H1 (cell line): ENCODE results near the gene AMH. TPM values are rescaled to one million over a fixed set of nuclear protein-coding genes. Genes with fewer than 3 reads are reported as not detected.

Experiments used
- CTCF ChIA-PET: fragments of 300-600 bp; sonication (Branson Sonifier 250); formaldehyde crosslinking; loops from one replicate; lab custom pipeline; 2021; ENCODE audit not compliant: partially characterized antibody; lab: Charles Lee
- POLR2A ChIA-PET: fragments of 300-600 bp; sonication (Branson Sonifier 250); formaldehyde crosslinking; loops from one replicate; lab custom pipeline; 2021; ENCODE audit warnings: inconsistent platforms; ENCODE audit not compliant: partially characterized antibody; lab: Charles Lee
- DNase-seq, 2 experiments: peaks; one replicate each; pipeline versions ENCODE4 v3.0.0 to v3.0.0-alpha.2; 2010 to 2022; ENCODE audit warnings: low spot score in 2 of 2, low read depth in 1 of 2, mixed read lengths in 1 of 2
- FAIRE-seq: peaks from 2 replicates; lab custom pipeline; 2011; peaks lifted over from hg19 to GRCh38; lab: Jason Lieb, UNC
- H2AFZ ChIP-seq: 2 replicates; pipeline ENCODE4 v1.8.1; 2012; ENCODE audit warnings: low read length, inconsistent platforms
- H2AK5ac ChIP-seq: 2 replicates; pipeline ENCODE4 v1.6.1; 2013; ENCODE audit warnings: low read depth, low read length
- H2BK120ac ChIP-seq: replicated peaks from 2 replicates; pipeline ENCODE3; 2013; ENCODE audit warnings: low read depth, low read length, inconsistent platforms
- H2BK12ac ChIP-seq: 2 replicates; pipeline ENCODE4 v1.6.1; 2013; ENCODE audit warnings: low read depth, low read length
- H2BK15ac ChIP-seq: 2 replicates; pipeline ENCODE4 v1.6.1; 2013; ENCODE audit warnings: low read length
- H2BK20ac ChIP-seq: 2 replicates; pipeline ENCODE4 v1.6.1; 2013; ENCODE audit warnings: low read length
- H2BK5ac ChIP-seq: 2 replicates; pipeline ENCODE4 v1.6.1; 2013; ENCODE audit warnings: low read depth, low read length
- H3K14ac ChIP-seq: 2 replicates; pipeline ENCODE4 v1.6.1; 2013; ENCODE audit warnings: inconsistent platforms; ENCODE audit not compliant: insufficient read length
- H3K18ac ChIP-seq: 2 replicates; pipeline ENCODE4 v1.6.1; 2013; ENCODE audit warnings: low read length; ENCODE audit errors: extremely low read depth
- H3K23ac ChIP-seq: 2 replicates; pipeline ENCODE4 v1.6.1; 2013; ENCODE audit warnings: inconsistent platforms; ENCODE audit not compliant: insufficient read length
- H3K23me2 ChIP-seq: 2 replicates; pipeline ENCODE4 v1.6.1; 2013; ENCODE audit warnings: low read depth, low read length
- H3K27ac ChIP-seq: 2 replicates; pipeline ENCODE4 v1.6.1; 2011; ENCODE audit warnings: low read depth, low read length, inconsistent platforms
- H3K27me3 ChIP-seq, 4 experiments: replicated peaks in 1 of 4; 1 replicate in 1 of 4; 2 replicates in 3 of 4; pipeline versions ENCODE4 v1.6.1 to v1.8.1; 2011 to 2013; ENCODE audit warnings: low read length in 3 of 4, mild to moderate bottlenecking in 3 of 4, inconsistent platforms in 2 of 4, mixed read lengths in 2 of 4, moderate library complexity in 1 of 4; ENCODE audit not compliant: control insufficient read depth in 3 of 4, insufficient read depth in 3 of 4; ENCODE audit errors: extremely low read depth in 1 of 4
- H3K36me3 ChIP-seq, 4 experiments: 2 replicates each; pipeline versions ENCODE4 v1.6.1 to v1.8.1; 2011 to 2013; ENCODE audit warnings: mild to moderate bottlenecking in 4 of 4, low read length in 3 of 4, moderate library complexity in 2 of 4, control low read depth in 1 of 4, inconsistent platforms in 1 of 4; ENCODE audit not compliant: insufficient read depth in 4 of 4, control insufficient read depth in 2 of 4
- H3K4ac ChIP-seq: replicated peaks from 2 replicates; pipeline ENCODE3; 2013; ENCODE audit warnings: low read length, low read depth, mixed read lengths, inconsistent platforms; ENCODE audit not compliant: insufficient read length
- H3K4me1 ChIP-seq, 4 experiments: replicated peaks in 1 of 4; 1 replicate in 1 of 4; 2 replicates in 3 of 4; pipeline versions ENCODE4 v1.6.1 to v1.8.1; 2011 to 2013; ENCODE audit warnings: low read length in 3 of 4, inconsistent platforms in 2 of 4, mixed read lengths in 1 of 4; ENCODE audit not compliant: insufficient read depth in 4 of 4, control insufficient read depth in 3 of 4
- H3K4me2 ChIP-seq, 2 experiments: 2 replicates each; pipeline versions ENCODE4 v1.6.1 to v1.8.1; 2011 to 2013; ENCODE audit warnings: low read depth in 2 of 2, low read length in 2 of 2, control low read depth in 1 of 2, inconsistent platforms in 1 of 2, mild to moderate bottlenecking in 1 of 2; ENCODE audit not compliant: insufficient read depth in 1 of 2
- H3K4me3 ChIP-seq, 4 experiments: fragments of 200-600, 300-600 bp in 1 of 4; sonication (generic), shearing (Covaris generic), sonication (Bioruptor Twin) in 1 of 4; 2 replicates each; pipeline versions ENCODE4 v1.5.1 to v1.8.1; 2011 to 2016; ENCODE audit warnings: low read length in 4 of 4, low read depth in 3 of 4, control low read depth in 2 of 4, inconsistent platforms in 2 of 4, mild to moderate bottlenecking in 2 of 4, mixed read lengths in 1 of 4, moderate library complexity in 1 of 4; ENCODE audit not compliant: insufficient read depth in 2 of 4; ENCODE audit errors: extremely low read depth in 1 of 4
- H3K56ac ChIP-seq: replicated peaks from 2 replicates; pipeline ENCODE3; 2013; ENCODE audit warnings: low read depth, mild to moderate bottlenecking, mixed read lengths, low read length, inconsistent platforms; ENCODE audit not compliant: insufficient read length
- H3K79me1 ChIP-seq: 2 replicates; pipeline ENCODE4 v1.6.1; 2013; ENCODE audit warnings: low read depth, low read length, control low read depth
- H3K79me2 ChIP-seq, 2 experiments: 2 replicates each; pipeline versions ENCODE4 v1.6.1 to v1.8.1; 2012 to 2013; ENCODE audit warnings: low read length in 2 of 2, mild to moderate bottlenecking in 2 of 2, inconsistent platforms in 1 of 2; ENCODE audit not compliant: insufficient read depth in 2 of 2, control insufficient read depth in 1 of 2
- H3K9ac ChIP-seq, 4 experiments: replicated peaks in 1 of 4; 1 replicate in 1 of 4; 2 replicates in 3 of 4; pipeline versions ENCODE4 v1.6.1 to v1.8.1; 2011 to 2013; ENCODE audit warnings: low read depth in 3 of 4, low read length in 3 of 4, control low read depth in 2 of 4, mild to moderate bottlenecking in 2 of 4, moderate library complexity in 2 of 4, inconsistent platforms in 1 of 4; ENCODE audit errors: extremely low read depth in 1 of 4
- H3K9me3 ChIP-seq, 2 experiments: 2 replicates each; pipeline versions ENCODE4 v1.6.1 to v1.8.1; 2012 to 2013; ENCODE audit warnings: mild to moderate bottlenecking in 2 of 2, moderate library complexity in 2 of 2, control low read depth in 1 of 2, inconsistent platforms in 1 of 2, low read depth in 1 of 2, low read length in 1 of 2, mixed read lengths in 1 of 2; ENCODE audit not compliant: insufficient read depth in 2 of 2
- H4K20me1 ChIP-seq, 2 experiments: replicated peaks in 1 of 2; 2 replicates each; pipeline versions ENCODE3 to v1.8.1; 2011 to 2013; ENCODE audit warnings: inconsistent platforms in 2 of 2, low read length in 2 of 2, mild to moderate bottlenecking in 1 of 2; ENCODE audit not compliant: insufficient read depth in 2 of 2, control insufficient read depth in 1 of 2
- H4K5ac ChIP-seq: 2 replicates; pipeline ENCODE4 v1.6.1; 2013; ENCODE audit warnings: low read length, low read depth, mixed read lengths, inconsistent platforms; ENCODE audit not compliant: insufficient read length
- H4K8ac ChIP-seq: 2 replicates; pipeline ENCODE4 v1.8.0; 2013; ENCODE audit warnings: mild to moderate bottlenecking, moderate library complexity, low read length, inconsistent platforms; ENCODE audit not compliant: insufficient read depth; ENCODE audit errors: extremely low read depth
- H4K91ac ChIP-seq: replicated peaks from 2 replicates; pipeline ENCODE3; 2013; ENCODE audit warnings: low read length, mixed read lengths, inconsistent platforms; ENCODE audit not compliant: insufficient read length
- CHD2 ChIP-seq: IDR thresholded peaks from 2 replicates; pipeline ENCODE4 v1.6.1; 2012; ENCODE audit warnings: low read length, improper control_type of control experiment
- CREB1 ChIP-seq: IDR thresholded peaks from 2 replicates; pipeline ENCODE4 v1.6.1; 2012; ENCODE audit warnings: inconsistent platforms
- FOSL1 ChIP-seq: IDR thresholded peaks from 2 replicates; pipeline ENCODE4 v1.6.1; 2011; ENCODE audit warnings: mild to moderate bottlenecking, low read depth, low read length, moderate library complexity; ENCODE audit not compliant: insufficient read depth
- GTF2F1 ChIP-seq: IDR thresholded peaks from 2 replicates; pipeline ENCODE4 v1.6.1; 2012; ENCODE audit warnings: low read depth, low read length, improper control_type of control experiment, borderline replicate concordance
- KDM4A ChIP-seq: IDR thresholded peaks from one replicate; pipeline ENCODE4 v1.7.1; 2012; ENCODE audit warnings: low read depth, mild to moderate bottlenecking, moderate library complexity, low read length, inconsistent platforms; ENCODE audit not compliant: severe bottlenecking
- RBBP5 ChIP-seq: IDR thresholded peaks from 2 replicates; pipeline ENCODE4 v1.7.1; 2012; ENCODE audit warnings: low read depth, mild to moderate bottlenecking, inconsistent platforms, low read length, moderate library complexity, borderline replicate concordance
- SP2 ChIP-seq: IDR thresholded peaks from 2 replicates; pipeline ENCODE4 v1.6.1; 2012; ENCODE audit warnings: mild to moderate bottlenecking, low read length, inconsistent platforms
- SRF ChIP-seq: IDR thresholded peaks from 2 replicates; pipeline ENCODE4 v1.6.1; 2011; ENCODE audit warnings: mild to moderate bottlenecking, low read depth, low read length, moderate library complexity
- TAF1 ChIP-seq: IDR thresholded peaks from 2 replicates; pipeline ENCODE4 v1.6.1; 2011; ENCODE audit warnings: mild to moderate bottlenecking, low read depth, low read length
- YY1 ChIP-seq: IDR thresholded peaks from 2 replicates; pipeline ENCODE4 v1.6.1; 2011; ENCODE audit warnings: low read depth, mild to moderate bottlenecking, low read length
- ZNF274 ChIP-seq: IDR thresholded peaks from 2 replicates; pipeline ENCODE4 v1.7.0; 2012; ENCODE audit warnings: low read length, borderline replicate concordance; ENCODE audit errors: extremely low read depth
- WGBS, 2 experiments: shearing (Covaris generic) in 1 of 2; methylation state at CpG; one replicate each; pipeline versions ENCODE4 v1.1.6 to v1.1.7; 2013 to 2015; ENCODE audit warnings: low lambda C conversion rate in 2 of 2, mixed read lengths in 2 of 2, inconsistent platforms in 1 of 2, low coverage in 1 of 2, missing lambda C conversion rate in 1 of 2; ENCODE audit not compliant: insufficient replicate concordance in 2 of 2, insufficient coverage in 1 of 2, insufficient read length in 1 of 2; ENCODE audit errors: extremely low coverage in 1 of 2, missing lambda C conversion rate in 1 of 2; 5-methylcytosine and 5-hydroxymethylcytosine counted together
- polyA plus RNA-seq, 7 experiments: library from polyadenylated mRNA; depleted of rRNA in 3 of 7; stranded (reverse) in 5 of 7; unstranded in 2 of 7; fragments of >200 nt in 5 of 7; fragments of 200-250 nt in 2 of 7; gene quantifications; 1 replicate in 5 of 7; 2 replicates in 1 of 7; 4 replicates in 1 of 7; pipeline versions ENCODE4 v1.2.1 to v1.2.3, GENCODE V29; 2011 to 2013; ENCODE audit warnings: missing spikeins in 2 of 7, mixed read lengths in 2 of 7
- total RNA-seq: library from RNA; stranded (reverse); fragmentation: NEBNext Ultra II Directional; extraction: Animal tissue kit (Norgen Biotek cat#: 25700); gene quantifications from 2 replicates; pipeline ENCODE4 v1.2.1, GENCODE V29; 2021

The AMH gene
- total and polyA plus RNA-seq, 2 of the 8 experiments (the other 6 are each of a cell fraction or from before 2014, with no cell fraction given), result 10.5 to 15.4 TPM

DNA sequence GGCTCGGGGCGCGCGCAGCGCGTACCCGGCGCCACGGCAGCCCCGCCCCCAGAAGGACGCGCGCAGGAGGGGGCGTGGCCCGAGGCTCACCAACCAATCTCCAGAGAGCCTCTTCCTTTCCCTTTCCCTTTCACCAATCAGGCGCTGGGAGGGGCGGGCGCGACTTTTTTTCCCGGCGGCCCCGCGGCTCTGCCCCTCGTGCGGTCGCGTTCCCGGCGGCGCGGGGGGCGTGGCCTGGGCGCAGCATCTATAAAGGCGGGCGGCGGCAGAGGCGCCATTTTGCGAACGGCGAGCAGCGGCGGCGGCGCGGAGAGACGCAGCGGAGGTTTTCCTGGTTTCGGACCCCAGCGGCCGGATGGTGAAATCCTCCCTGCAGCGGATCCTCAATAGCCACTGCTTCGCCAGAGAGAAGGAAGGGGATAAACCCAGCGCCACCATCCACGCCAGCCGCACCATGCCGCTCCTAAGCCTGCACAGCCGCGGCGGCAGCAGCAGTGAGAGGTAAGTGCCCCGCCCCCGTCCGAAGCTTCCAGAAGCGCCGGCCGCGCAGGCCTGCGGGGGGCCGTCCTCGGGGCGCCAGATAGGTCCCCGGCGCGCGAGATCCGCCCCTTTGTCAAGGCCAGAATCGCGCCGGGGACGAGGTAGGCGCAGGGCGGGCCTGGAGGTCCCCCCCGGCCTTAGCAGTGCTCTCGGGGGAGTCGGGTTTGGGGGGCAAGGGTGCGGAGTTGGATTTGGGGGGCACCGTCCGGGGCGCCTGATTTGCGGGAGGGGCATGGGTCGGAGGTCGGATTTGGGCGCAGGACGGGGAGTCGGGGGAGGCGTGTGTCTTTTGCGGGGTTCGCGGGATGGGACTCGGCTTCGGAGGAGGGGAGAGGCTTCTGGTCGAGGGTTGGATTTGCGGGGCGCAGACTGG is 20.4 kb downstream of the AMH start:
- peak overlapping the region; percentile 91 for H4K91ac ChIP-seq
- ChIA-PET CTCF (interaction anchor here (1.2 kb wide), 1 partner anchor 22 kb away, joined by 3 read pairs; no protein-coding TSS in a partner anchor), POLR2A (interaction anchor here (0.6 to 23.4 kb wide), 33 partner anchors 10 to 332 kb away, joined by 3 to 330 read pairs (median 5); partner anchors contain the start of genes AMH, DOT1L, JSRP1 and LSM7)
- no peak overlapping the region for H2BK12ac ChIP-seq
- peak overlapping the region; percentile 96 for H3K18ac ChIP-seq
- H3K4me1 ChIP-seq, result peaks cover 0 to 20% (median 7%) of the 10 kb centered on the region in 4 experiments; a peak in 5 of 7 replicates
- H3K9me3 ChIP-seq, result no peaks in the 10 kb centered on the region
- H2BK20ac ChIP-seq, result no peak overlapping the region
- H3K36me3 ChIP-seq, result peaks cover 3 to 23% (median 9%) of the 10 kb centered on the region in 4 experiments; a peak in 5 of 8 replicates
- peak overlapping the region; percentile 96 for H4K5ac ChIP-seq
- H3K27me3 ChIP-seq, result no peaks in the 10 kb centered on the region
- peaks cover 22 to 27% of the 10 kb centered on the region in 2 experiments for H4K20me1 ChIP-seq
- peak; percentile 75 to 100 for DNase-seq
- H2BK120ac ChIP-seq, result no peak overlapping the region
- H2AK5ac ChIP-seq, result peak overlapping the region; percentile 86; the same call in 1 of the 2 replicates
- peak overlapping the region; percentile 91 for H3K4ac ChIP-seq
- H3K14ac ChIP-seq, result no peak overlapping the region
- H2AFZ ChIP-seq, result no peak overlapping the region
- H3K4me3 ChIP-seq, result peak overlapping the region; percentile 87 to 100 (median 94)
- peaks cover 3% of the 10 kb centered on the region; the same call in 1 of the 2 replicates for H3K79me1 ChIP-seq
- peaks cover 20 to 40% of the 10 kb centered on the region in 2 experiments; a peak in 3 of 4 replicates for H3K79me2 ChIP-seq
- H3K9ac ChIP-seq, result peak overlapping the region; percentile 88 to 95 (median 90)
- peak overlapping the region; percentile 95; the same call in 1 of the 2 replicates for H4K8ac ChIP-seq
- 1% methylated on average over 84 of the region's 103 CpGs; no CpG with 5 or more reads in 1 of the 2 experiments for WGBS, 2 experiments
- peak overlapping the region; percentile 78 for H2BK5ac ChIP-seq
- peak overlapping the region; percentile 38 to 65; a peak in 2 of 4 replicates for H3K4me2 ChIP-seq
- H3K56ac ChIP-seq, result peak overlapping the region; percentile 97
- no peak overlapping the region for H3K23ac ChIP-seq
- H3K23me2 ChIP-seq, result peaks cover 5% of the 10 kb centered on the region; the same call in 1 of the 2 replicates
- FAIRE-seq, result no peak
- peak overlapping the region; percentile 76 for H3K27ac ChIP-seq
- no peak overlapping the region for H2BK15ac ChIP-seq
- TF ChIP-seq CHD2 (no peak), SRF (0 out of 2 replicates have a peak, but pooled peaks have one; percentile 27), TAF1 (peak; percentile 99), RBBP5 (peak; percentile 57; the same call in 1 of the 2 replicates), KDM4A (peak; percentile 25), CREB1 (peak; percentile 82), GTF2F1 (peak; percentile 98), YY1 (peak; percentile 98), ZNF274 (no peak), FOSL1 (no peak), SP2 (peak; percentile 41; the same call in 1 of the 2 replicates)
